Psoas muscle (tissue), 8 donors: ENCODE results near the gene SERP2. TPM values are rescaled to one million over a fixed set of nuclear protein-coding genes. Genes with fewer than 3 reads are reported as not detected.

ENCODE experiments used
- ATAC-seq, 4 donors: fragments of 200-7000 bp; cut with Tn5 transposase; one replicate each; pipeline ENCODE4 v1.9.1; 2020; ENCODE audit warnings: moderate library complexity in 3 of 4, mild to moderate bottlenecking in 2 of 4
- DNase-seq, 2 donors: peaks; one replicate each; pipeline ENCODE4 v3.0.0-alpha.2; 2020
- H3K27ac ChIP-seq: fragments of 200-600 bp; one replicate; pipeline ENCODE4 v1.8.0; 2022
- H3K27me3 ChIP-seq, 3 donors: fragments of 200-600 bp in 1 of 3; one replicate each; pipeline versions ENCODE4 v1.6.1 to v1.8.0; 2013 to 2022; ENCODE audit warnings: low read length in 2 of 3, mild to moderate bottlenecking in 2 of 3, moderate library complexity in 1 of 3; ENCODE audit not compliant: insufficient read depth in 3 of 3
- H3K36me3 ChIP-seq, 2 donors: fragments of 200-600 bp in 1 of 2; one replicate each; pipeline versions ENCODE4 v1.6.1 to v1.8.0; 2013 to 2022; ENCODE audit warnings: low read depth in 1 of 2, mild to moderate bottlenecking in 1 of 2, moderate library complexity in 1 of 2; ENCODE audit not compliant: insufficient read depth in 1 of 2
- H3K4me1 ChIP-seq: fragments of 200-600 bp; one replicate; pipeline ENCODE4 v1.8.0; 2022
- H3K4me3 ChIP-seq: fragments of 200-600 bp; one replicate; pipeline ENCODE4 v1.8.0; 2022; ENCODE audit warnings: mild to moderate bottlenecking
- H3K9me3 ChIP-seq: fragments of 200-600 bp; one replicate; pipeline ENCODE4 v1.8.0; 2022
- CTCF ChIP-seq: fragments of 200-600 bp; IDR thresholded peaks from one replicate; pipeline ENCODE4 v1.8.0; 2022; ENCODE audit warnings: antibody characterized with exemption
- WGBS, 3 donors: extraction: QIAGEN DNeasy Blood & Tissue Kit; methylation state at CpG; one replicate each; pipeline versions ENCODE4 v1.1.6 to v1.1.7; 2013; 5-methylcytosine and 5-hydroxymethylcytosine counted together
- intact Hi-C, 2 donors: fragments of 100-400 bp; cut with DNase I; formaldehyde crosslinking; loops; one replicate each; pipeline versions ENCODE4 v1.11.0 to v1.14.2; 2022
- polyA plus RNA-seq, 3 donors: library from polyadenylated mRNA; stranded (reverse); fragments of 200-250 nt; gene quantifications; one replicate each; pipeline ENCODE4 v1.2.3, GENCODE V29; 2013
- total RNA-seq, 4 donors: library from RNA; stranded (reverse); fragmentation: NEBNext Ultra II Directional in 2 of 4; extraction: Animal tissue kit (Norgen Biotek cat#: 25700) in 2 of 4; gene quantifications; one replicate each; pipeline versions ENCODE4 v1.2.1 to v1.2.4, GENCODE V29; 2021 to 2023
- donor health status: healthy with polysubstance abuse.
- donor health status: DM: no; HTN: no; CAD: no; lungs with moderate emphysema.
- donor health status: Bipolar disorder and iron deficiency.
- donor health status: healthy.
- donor health status: DM: yes; HTN: yes; CAD: no.
- donor health status: DM: no; HTN: no; CAD: no.
- donor health status: DM: no; HTN: no; CAD: no.
- donor health status: DM: yes; HTN: yes; CAD: no.

SERP2 gene
- total and polyA plus RNA-seq, 7 donors, result 0.57 to 1.8 (median 1.1) TPM

DNA sequence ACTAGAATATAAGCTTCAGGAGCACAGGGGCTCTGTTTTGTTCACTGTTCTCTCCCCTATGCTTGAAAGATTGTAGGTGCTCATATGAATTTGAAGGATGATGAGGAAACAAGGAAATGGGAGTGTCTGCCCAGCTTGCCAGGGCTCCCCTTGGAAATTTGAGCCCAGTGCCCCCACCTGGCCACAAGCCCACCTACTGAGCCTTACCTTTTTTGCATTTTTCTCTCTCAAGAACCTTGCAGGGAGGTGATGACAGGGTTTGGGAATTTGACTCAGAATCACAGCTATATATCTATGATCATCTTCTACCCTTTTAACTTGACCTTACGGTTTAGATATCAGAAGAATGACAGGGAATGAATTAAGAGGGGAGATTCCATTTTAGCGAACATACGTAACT lies 33.8 kb downstream of the SERP2 start:
- intact Hi-C loops, result no loop called here
- DNase-seq (no peak), ATAC-seq (no peak)
- TF ChIP-seq CTCF, result no peak
- H3K4me1 ChIP-seq, result no peaks in the 10 kb centered on the region
- H3K9me3 ChIP-seq, result no peaks in the 10 kb centered on the region
- no peaks in the 10 kb centered on the region for H3K36me3 ChIP-seq
- H3K27ac ChIP-seq, result no peak overlapping the region
- no peak overlapping the region for H3K4me3 ChIP-seq
- no peaks in the 10 kb centered on the region for H3K27me3 ChIP-seq
- 85 to 99% (median 95%) methylated on average over 3 of the region's 3 CpGs for WGBS, 3 donors

GRCh38 chr13:44407891-44408290 lies 34.3 kb downstream of the SERP2 start:
- 95 to 97% (median 96%) methylated on average over 7 of the region's 7 CpGs for WGBS, 3 donors
- Histone ChIP-seq H3K27me3 (no peaks in the 10 kb centered on the region), H3K27ac (no peak overlapping the region), H3K4me3 (no peak overlapping the region), H3K4me1 (no peaks in the 10 kb centered on the region), H3K9me3 (no peaks in the 10 kb centered on the region), H3K36me3 (no peaks in the 10 kb centered on the region)
- no peak for ATAC-seq
- TF ChIP-seq CTCF, result no peak
- intact Hi-C loops, result no loop called here
- DNase-seq, result no peak

DNA sequence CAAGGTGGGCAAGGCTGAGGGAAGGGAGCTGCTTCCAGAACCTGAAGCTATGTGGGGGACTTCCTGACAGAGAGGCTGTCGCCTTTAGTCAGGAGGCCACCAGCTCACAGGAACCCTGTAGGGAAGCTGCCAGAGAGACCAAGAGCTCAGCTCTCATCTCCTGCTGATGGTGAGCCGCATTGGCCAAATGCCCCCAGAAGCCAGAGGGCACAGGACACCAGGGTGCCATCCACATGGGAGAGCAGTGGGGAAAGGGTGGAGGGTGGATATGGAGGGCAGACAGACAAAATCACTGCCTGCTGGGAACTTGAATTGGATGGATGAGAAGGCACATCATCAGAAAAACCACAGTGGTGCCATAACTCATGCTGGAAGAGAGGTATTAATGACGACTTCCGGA lies 36.0 kb downstream of the SERP2 start:
- no peak overlapping the region for H3K4me3 ChIP-seq
- no peaks in the 10 kb centered on the region for H3K9me3 ChIP-seq
- ATAC-seq (no peak), DNase-seq (no peak)
- no peak overlapping the region for H3K27ac ChIP-seq
- no peak for TF ChIP-seq CTCF
- no peaks in the 10 kb centered on the region for H3K4me1 ChIP-seq
- H3K36me3 ChIP-seq, result no peaks in the 10 kb centered on the region
- WGBS, 3 donors, result 81 to 88% (median 87%) methylated on average over 4 of the region's 4 CpGs
- intact Hi-C loops, result no loop called here
- no peaks in the 10 kb centered on the region for H3K27me3 ChIP-seq

GRCh38 chr13:44410328-44410859 lies 36.8 kb downstream of the SERP2 start:
- intact Hi-C loops, result loop anchor here in 1 of 2 donors (5.0 kb wide), 1 partner anchor 58 kb away; no protein-coding TSS in a partner anchor
- no peak for TF ChIP-seq CTCF
- DNase-seq, result no peak

GRCh38 chr13:44411841-44412240 lies 38.2 kb downstream of the SERP2 start:
- ATAC-seq, result no peak
- Histone ChIP-seq H3K27me3 (no peaks in the 10 kb centered on the region), H3K4me3 (no peak overlapping the region), H3K4me1 (no peaks in the 10 kb centered on the region), H3K27ac (no peak overlapping the region), H3K36me3 (no peaks in the 10 kb centered on the region), H3K9me3 (no peaks in the 10 kb centered on the region)
- intact Hi-C loops, result loop anchor here in 1 of 2 donors (5.0 kb wide), 1 partner anchor 60 kb away; no protein-coding TSS in a partner anchor
- no peak for DNase-seq
- 77 to 93% (median 85%) methylated on average over 2 of the region's 2 CpGs for WGBS, 3 donors
- no peak for TF ChIP-seq CTCF

More at GRCh38 chr13:44410328-44410859, 36.8 kb downstream of the SERP2 start:
- Histone ChIP-seq H3K36me3 (no peaks in the 10 kb centered on the region), H3K27me3 (no peaks in the 10 kb centered on the region), H3K4me1 (no peaks in the 10 kb centered on the region), H3K4me3 (no peak overlapping the region), H3K9me3 (no peaks in the 10 kb centered on the region), H3K27ac (no peak overlapping the region)
- ATAC-seq, result no peak
- WGBS, 3 donors, result 75 to 83% (median 78%) methylated on average over 6 of the region's 6 CpGs
